NCI-H2227 (cell line): ENCODE measurements around the gene SKP2.
A peak's percentile ranks its signal among the peaks of the same experiment; 100 is the strongest.
"Not testable (repeated sequence)": the region's sequence is repeated elsewhere in the genome, so short reads cannot be mapped to it uniquely, and the experiment has no call there.

Experiments
- DNase-seq: peaks from one replicate; lab custom pipeline; 2025; ENCODE audit not compliant: unreplicated experiment; lab: John Stamatoyannopoulos, UW

Gene SKP2

DNA sequence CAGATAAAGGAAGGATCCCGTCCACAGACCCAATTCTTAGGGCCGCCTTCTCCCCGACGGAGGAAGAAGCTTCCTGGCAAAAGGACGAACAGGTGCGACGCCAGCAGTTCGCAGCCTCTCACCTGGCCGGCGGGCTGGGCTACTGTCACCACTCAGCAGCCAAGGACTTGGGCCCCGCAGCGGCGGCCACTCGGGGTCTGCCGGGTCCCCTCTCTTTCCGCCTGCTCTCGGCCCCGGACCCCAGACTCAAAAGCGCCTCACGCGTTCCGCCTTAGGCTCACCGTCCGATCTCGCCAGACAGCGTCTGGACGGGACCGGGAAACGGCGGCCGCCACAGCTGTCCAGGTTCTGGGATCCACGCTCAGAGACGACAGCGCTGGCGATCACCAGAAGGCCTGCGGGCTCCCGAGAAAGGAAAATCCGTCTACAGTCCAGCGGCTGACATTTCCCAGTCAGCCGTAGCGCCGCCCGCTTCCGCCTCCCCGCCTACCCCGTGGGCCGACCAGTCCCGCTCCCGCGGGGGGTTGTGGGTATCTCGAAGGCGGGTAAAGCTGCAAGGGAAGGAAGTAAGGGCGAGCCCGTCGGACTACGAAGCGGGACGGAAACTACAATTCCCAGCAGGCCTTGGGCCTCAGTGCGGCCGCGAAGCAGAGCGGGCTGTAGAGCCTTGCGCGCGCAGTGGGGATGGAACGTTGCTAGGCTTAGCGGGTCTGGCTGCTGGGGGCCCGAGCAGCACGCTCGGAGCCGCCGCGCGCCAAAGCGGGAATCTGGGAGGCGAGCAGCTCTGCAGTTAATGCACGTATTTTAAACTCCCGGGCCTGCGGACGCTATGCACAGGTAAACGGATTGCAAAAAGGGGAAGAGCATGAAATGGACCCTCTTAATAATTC is at the start of gene SKP2, which contains the start of gene LMBRD2:
TSS of gene SKP2 (plus strand) at position 678 of the 890 bp plus-strand sequence. CDS start at position 830, 152 bp downstream.
TSS of gene LMBRD2 (minus strand) at position 454 of the 890 bp plus-strand sequence. CDS start 8,538 bp downstream, outside the sequence.
- DNase-seq = peak; percentile 100

DNA sequence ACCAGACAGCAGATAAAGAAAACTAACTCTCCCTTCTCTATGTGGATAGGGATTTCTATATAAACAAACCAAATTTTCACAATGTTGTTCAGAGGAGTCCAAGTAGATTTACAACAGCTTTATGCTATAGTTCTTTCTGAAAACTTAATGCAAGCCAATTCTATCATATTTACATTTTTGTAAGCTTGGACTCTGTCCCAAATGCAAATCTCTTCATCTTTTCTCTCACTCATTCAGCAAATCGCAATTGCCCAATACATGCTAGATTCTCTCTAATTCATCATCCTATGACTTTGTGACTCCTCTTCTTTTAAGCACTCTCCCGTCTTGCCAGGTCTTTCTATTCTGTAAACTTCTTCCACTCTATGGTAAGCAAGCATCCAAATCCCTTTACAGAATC is 46.1 kb upstream of the SKP2 start:
- no peak for DNase-seq

DNA sequence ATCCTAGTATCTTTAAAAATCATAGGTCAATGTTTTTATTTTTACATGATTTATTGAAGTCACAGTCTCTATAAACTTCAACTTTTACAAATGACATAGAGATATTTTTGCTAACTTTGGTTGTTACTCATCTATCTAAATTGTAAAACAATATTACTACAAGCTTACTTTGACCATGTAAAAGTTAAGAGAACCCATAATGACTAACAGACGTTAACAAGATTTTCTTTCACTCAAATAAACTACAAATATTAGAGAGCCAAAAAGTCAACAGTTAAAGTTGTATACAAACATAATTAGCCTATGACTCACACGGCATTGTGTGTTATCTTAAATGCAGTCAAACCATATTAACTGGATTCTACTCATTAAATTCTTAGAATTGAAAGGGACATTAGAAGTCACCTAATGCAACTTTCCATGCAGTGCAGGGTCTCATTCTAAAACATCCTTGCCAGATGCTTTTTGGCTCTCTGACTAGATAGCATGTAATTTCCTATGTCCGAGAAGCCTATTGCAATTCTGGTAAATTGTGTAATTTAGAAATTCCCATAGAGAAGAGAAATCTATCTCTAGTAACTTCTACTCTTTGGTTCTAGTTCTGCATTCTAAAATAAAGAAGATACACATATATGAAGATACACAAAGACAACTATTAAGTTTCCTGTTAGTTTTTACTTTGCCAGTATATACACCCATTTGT is 43.0 kb upstream of the SKP2 start:
- no peak for DNase-seq

DNA sequence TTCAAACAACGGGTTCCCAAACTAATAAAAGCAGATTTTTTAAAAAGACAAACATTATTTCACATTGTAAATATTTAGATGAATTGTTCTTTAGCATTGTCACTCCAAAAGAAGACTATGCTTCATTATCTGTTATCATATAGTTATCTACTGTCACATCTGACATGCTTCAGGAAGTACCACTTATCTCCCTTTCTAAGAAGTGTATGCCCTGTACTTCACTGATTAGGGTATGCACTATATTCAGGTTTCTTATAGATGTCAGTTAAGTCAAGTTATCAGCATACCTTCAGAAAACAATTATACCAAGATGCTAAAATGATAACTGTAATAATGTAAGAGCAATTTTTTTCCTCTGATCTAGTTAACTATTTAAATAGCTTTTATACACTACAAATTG is 40.7 kb upstream of the SKP2 start:
- no peak for DNase-seq

DNA sequence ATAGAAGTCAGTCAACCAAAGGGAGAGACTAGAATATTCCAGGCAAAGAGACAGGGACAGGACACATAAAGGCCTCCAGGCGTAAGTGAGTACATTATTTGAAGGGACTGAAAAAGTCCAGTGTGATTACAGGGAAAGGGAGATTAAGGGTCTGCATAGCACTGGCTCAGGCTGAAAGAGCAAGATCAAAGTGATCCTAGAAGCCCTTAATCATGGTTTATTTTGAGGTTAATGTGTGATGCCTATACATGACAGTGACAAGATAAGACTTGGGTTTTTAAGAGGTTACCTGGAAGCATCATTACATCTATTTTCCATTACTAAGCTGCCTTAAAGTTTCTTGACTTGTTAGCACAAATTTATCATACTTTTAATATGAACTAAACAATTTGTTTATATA is 26.0 kb upstream of the SKP2 start:
- no peak for DNase-seq

DNA sequence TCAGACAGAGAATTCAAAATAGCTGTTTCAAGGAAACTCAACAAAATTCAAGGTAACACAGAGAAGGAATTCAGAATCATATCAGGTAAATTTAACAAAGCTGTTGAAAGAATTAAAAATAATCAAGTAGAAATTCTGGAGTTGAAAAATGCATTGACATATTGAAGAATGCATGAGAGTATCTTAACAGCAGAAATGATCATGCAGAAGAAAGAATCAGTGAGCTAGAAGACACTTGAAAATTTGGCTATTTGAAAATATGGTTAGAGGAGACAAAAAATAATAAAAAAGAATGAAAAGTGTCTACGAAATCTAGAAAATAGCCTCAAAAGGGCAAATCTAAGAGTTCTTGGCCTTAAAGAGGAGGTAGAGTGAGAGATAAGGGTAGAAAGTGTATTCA is 23.1 kb upstream of the SKP2 start:
- DNase-seq = no peak

DNA sequence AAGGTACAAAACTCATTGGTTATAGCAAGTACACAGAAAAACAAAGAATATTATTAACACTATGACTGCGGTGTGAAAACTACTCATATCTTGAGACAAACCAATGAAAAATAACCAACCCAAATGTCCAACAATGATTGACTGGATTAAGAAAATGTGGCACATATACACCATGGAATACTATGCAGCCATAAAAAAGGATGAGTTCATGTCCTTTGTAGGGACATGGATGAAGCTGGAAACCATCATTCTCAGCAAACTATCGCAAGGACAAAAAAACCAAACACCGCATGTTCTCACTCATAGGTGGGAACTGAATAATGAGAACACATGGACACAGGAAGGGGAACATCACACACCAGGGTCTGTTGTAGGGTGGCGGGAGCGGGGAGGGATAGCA is 22.2 kb upstream of the SKP2 start:
- not testable (repeated sequence) for DNase-seq

DNA sequence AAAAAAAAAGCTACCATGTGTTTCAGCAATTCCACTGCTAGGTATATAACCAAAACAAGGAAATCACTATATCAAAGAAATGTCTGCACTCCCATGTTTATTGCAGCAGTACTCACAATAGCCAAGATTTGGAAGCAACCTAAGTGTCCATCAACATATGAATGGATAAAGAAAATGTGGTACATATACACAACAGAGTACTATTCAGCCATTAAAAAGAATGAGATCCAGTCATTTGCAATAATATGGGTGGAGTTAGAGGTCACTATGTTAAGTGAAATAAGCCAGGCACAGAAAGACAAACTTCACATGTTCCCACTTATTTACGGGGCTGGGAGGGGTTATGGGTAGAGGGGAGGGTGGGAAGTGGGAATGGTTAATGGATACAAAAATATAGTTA is 18.9 kb upstream of the SKP2 start:
- not testable (repeated sequence) for DNase-seq

DNA sequence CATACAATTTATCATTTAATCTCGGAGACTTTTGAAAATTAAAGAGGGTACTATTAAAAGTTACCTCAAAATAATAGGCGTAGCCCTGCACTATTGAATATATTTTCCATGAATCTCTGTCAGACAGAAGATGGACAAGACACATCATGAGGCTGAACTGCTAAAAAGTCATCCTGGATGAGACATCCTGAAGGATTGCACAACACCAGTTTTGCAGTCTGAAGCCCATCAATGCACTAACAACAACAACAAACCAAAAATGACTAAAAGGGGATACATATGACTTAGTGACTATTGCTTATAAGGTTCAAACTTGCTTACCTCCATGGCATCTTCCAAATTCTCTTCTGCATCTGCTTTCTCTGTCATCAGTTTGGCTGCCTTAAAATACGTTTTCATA is 15.9 kb upstream of the SKP2 start:
- DNase-seq = no peak

DNA sequence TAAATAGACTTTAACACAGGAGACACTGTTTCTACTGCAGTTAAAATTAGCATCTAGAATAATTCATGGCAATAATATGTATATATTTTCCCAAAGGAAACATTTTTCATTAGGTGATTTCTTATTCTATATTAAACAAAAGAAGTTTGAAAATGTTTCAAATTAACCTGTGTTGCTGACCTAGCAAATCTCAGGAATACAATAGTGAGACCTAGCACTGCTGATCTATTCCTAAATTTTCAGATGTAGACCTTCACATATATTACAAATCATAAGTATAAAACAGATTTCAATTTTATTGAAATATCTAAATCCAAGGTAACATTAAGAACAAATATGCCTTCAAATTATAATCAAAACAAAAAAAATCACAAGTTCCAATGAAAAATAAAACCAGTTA is 15.3 kb upstream of the SKP2 start:
- no peak for DNase-seq

DNA sequence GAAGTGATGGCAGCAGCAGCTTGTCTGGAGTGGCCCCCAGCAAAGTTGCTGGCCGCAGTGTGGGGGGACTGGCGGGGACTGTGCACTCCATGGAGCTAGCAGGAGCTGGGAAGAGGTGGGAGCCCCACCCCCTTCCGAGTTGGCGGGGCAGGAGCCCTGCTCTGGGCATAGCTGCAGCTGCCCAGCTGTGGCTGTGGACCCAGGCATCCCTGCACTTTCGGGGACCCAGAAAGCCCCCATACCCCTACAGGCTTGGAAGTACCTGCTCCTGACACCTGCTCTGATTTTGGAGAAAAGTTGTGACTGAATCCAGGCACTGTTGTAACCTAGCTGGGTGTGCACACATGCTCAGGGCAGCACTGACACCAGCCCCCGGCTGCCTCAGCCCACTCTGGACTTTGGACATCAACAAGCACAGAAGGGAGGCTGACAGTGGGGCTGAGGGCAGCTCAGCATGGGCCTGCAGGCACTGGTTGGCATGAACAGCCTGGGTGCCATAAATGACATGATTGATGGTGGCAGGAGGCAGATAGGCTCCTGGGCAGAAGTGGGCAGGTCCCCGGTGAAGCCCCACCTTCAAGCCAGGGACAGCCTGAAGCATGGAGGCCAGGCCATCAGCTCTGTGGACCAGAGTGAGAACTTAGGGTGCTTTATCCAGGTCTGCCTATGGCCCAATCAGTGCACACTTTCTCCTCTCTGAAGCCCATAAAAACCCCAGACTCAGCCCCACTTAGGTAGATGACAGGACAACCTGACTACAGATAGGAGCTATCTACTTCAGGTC is 12.8 kb upstream of the SKP2 start:
- no peak for DNase-seq

DNA sequence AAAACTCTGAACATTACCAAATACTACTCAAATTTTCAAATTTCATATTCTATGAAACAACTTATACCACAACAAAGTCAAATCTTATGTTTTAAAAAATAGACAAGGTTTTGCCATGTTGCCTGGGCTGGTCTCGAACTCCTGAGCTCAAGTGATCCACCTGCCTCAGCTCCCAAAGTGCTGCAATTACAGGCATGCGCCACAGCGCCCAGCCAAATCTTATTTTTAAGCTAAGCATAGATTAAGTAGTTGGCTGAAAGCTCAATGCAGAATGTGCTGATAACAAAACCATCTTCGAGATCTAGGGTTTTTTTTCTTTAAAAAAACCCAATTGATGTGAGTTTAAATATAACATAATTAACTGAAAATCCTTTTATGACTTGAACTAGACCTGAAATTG is 6.6 kb upstream of the SKP2 start:
- no peak for DNase-seq

DNA sequence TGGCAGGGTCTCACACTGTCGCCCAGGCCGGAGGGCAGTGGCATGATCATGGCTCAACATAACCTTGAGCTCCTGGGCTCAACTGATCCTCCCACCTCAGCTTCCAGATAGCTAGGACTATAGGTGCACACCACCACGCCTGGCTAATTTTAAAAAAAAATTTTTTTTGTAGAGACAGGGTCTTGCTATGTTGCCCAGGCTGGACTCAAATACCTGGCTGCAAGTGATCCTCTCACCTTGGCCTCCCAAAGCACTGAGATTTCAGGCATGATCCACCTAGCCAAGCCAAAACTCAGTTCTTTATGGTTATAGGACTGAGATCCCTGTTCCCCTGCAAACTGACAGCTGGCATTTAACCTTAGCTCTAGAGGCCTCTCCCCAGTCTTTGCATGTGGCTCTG is 5.5 kb upstream of the SKP2 start:
- DNase-seq = no peak

DNA sequence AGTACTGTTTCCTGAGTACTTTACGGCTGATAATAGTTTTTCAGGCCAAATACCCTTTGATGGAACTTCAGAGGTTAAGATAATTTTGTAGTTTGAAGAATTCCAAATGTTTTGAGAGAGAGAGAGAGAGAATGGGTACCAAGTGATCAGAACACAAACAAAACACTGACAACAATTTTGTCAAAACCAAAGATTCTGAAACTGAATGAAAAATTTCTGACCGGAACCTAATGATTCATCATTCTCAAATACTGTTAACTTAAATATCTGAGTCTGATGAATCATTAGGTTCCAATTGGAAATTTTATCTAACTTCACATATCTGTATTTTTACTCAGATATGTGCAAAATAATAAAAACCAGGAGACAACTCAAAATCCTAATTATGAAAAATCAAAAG is 4.2 kb upstream of the SKP2 start:
- no peak for DNase-seq

DNA sequence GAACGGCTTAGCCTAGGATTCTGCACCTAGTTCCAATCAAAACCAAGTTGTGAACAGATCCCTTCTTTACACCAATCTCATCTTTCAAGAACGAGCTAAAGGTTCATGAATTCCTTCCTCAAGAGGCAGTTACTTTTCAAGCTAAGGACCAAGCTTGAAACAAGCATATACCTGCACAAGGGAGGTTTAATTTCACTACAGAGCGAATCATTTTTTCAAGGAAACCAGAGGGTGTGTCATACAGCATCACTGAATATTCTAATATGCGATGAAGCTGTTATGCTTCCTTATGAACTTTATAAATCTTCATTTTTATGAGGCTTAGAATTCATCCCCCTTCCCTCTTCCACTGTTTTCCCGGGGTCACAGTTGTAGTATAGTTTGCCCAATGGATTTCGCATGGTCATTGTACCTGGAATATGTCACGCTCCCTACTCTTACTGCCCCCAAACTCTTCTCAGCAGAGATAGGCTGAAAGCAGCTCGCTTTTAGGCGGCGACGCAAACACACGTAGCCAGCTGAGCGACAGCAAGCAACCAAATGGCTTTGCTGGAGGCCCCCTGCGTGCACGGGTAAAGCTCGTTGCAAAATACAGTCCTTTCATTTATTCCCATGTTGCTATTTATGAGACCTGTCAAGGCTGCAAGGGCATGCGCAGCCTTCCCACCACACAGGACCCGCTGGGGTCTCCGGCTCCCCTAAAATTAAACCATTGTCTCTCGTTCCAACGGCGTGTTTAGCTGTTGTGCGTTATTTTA is 1.1 kb upstream of the SKP2 start:
- peak; percentile 85 for DNase-seq

DNA sequence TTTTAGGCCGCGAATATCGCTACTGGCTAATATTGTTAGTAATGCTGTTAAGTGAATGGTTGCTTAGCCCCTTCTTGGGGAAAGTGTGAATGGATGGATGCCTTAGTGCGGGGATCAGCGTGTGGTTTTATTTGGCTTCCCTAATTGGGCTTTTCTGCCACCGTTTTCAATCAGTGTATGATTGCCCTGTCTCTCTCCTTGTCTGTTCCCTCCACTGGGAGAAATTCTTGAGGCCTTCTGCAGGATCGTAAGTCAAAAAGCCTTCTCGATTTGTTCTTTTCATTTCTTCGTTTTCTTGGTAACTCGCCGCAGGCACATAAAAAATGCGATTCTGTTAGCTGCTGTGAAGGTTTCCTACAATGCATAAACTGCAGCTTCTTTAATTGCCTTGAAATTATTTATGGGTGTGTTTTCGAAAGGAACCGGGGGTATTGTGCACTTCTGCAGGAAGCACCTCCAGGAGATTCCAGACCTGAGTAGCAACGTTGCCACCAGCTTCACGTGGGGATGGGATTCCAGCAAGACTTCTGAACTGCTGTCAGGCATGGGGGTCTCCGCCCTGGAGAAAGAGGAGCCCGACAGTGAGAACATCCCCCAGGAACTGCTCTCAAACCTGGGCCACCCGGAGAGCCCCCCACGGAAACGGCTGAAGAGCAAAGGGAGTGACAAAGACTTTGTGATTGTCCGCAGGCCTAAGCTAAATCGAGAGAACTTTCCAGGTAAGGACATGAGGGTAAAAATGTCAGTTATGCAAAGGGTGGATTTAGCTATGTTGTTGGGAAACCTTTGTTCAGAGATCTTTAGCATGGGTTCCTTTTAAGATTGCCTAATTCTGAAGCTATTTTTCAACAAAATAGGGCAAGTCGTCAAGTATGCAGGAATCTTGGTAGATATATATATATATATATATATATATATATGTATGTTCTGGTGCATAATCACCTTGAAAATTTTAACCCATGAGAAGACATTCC is 700 bp downstream of the SKP2 start:
- DNase-seq = peak; percentile 51

DNA sequence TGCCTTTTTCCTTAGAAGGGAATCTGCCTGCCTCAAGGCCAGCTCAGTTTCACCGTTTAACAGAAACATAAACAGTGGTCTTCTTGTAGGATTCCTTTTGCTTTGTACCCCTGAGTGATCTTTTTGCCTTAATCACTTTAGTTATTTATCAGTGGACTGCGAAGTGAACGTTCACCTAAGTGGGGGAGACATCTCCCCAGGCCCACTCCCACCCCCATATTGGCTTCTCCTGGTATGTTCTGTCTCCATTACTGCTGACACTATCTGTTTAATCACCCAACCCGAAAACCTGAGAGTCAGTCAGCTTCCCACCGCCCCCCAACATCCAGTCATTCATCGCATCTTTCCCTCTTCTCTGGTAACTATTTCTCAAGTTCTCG is 1.4 kb downstream of the SKP2 start:
- DNase-seq = no peak

DNA sequence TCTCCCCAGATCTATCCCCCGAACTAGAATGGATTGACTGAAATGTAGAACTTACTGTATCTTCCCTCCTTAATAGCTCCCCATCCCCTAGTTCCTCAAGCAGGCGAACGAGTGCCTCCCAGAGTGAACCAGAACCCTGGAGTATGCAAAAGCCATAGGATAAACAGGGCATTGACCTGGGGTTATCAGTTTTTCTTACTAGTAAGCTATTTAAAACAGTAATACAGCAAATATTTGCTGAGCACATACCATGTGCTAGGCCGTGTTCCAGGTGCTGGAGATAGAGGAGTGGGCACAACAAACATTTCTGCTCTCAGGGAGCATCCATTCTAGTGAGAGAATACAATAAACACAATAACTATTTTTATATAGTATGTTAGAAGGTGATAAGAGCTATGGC is 1.8 kb downstream of the SKP2 start:
- DNase-seq = no peak

DNA sequence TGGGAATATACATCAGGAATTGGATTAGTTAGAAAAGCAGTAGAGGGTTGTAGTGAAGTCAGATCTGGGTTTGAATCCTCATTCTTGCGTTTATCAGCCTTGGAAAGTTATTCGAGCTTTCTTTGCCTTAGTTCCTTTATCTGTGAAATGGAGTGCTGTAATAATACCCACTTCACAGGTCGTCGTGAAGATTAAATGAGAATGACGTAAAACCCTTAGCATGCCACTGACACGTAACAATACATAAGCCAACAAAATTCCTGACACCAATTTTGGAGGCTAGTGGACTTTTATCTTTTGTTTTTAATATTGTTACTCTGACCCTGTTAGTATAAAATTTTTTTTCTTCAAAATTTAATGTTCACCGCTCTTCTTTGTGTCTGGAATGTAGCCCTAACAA is 3.4 kb downstream of the SKP2 start:
- DNase-seq = no peak
